ENCODE data around the gene GTF3C6. TPM values are rescaled to one million over a fixed set of nuclear protein-coding genes. Genes with fewer than 3 reads are reported as not detected.

GTF3C6 gene
- total RNA-seq, 4 donors from 2014 or later = 15.7 to 31.4 (median 25.8) TPM

DNA sequence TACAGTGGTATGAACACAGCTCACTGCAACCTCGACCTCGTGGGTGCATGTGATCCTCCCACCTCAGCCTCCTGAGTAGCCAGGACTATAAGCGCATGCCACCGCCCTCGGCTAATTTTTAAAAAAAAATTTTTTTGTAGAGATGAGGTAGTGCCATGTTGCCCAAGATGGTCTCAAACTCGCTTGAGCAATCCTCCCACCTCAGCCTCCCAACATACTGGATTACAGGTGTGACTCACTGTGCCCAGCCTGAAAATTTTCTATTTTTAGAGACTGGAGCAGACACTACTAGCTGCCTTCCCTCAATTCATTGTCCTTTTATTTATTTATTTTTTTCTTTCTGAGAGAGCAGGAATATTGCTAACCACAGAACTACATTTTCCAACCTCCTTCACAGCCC lies 20.3 kb upstream of the GTF3C6 start:
- H3K4me3 ChIP-seq = no peak overlapping the region
- DNase-seq = no peak
- no peaks in the 10 kb centered on the region for H3K36me3 ChIP-seq
- H3K27ac ChIP-seq = no peak overlapping the region
- TF ChIP-seq, protein P1, sequence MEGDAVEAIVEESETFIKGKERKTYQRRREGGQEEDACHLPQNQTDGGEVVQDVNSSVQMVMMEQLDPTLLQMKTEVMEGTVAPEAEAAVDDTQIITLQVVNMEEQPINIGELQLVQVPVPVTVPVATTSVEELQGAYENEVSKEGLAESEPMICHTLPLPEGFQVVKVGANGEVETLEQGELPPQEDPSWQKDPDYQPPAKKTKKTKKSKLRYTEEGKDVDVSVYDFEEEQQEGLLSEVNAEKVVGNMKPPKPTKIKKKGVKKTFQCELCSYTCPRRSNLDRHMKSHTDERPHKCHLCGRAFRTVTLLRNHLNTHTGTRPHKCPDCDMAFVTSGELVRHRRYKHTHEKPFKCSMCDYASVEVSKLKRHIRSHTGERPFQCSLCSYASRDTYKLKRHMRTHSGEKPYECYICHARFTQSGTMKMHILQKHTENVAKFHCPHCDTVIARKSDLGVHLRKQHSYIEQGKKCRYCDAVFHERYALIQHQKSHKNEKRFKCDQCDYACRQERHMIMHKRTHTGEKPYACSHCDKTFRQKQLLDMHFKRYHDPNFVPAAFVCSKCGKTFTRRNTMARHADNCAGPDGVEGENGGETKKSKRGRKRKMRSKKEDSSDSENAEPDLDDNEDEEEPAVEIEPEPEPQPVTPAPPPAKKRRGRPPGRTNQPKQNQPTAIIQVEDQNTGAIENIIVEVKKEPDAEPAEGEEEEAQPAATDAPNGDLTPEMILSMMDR (IDR thresholded peaks at IDR 0.05) = no peak
- TF ChIP-seq POLR2A (IDR thresholded peaks at IDR 0.05) = no peak
- H3K27me3 ChIP-seq = no peaks in the 10 kb centered on the region
- peaks cover 0 to 5% (median 0%) of the 10 kb centered on the region in 4 donors for H3K4me1 ChIP-seq
- no peaks in the 10 kb centered on the region for H3K9me3 ChIP-seq

GRCh38 chr6:110939429-110940200 lies 18.9 kb upstream of the GTF3C6 start:
- H3K27me3 ChIP-seq = no peaks in the 10 kb centered on the region
- no peak for TF ChIP-seq POLR2A (IDR thresholded peaks at IDR 0.05)
- TF ChIP-seq, protein P1 (IDR thresholded peaks at IDR 0.05) = no peak
- H3K27ac ChIP-seq = no peak overlapping the region
- no peaks in the 10 kb centered on the region for H3K4me1 ChIP-seq
- H3K4me3 ChIP-seq = no peak overlapping the region
- H3K9me3 ChIP-seq = no peaks in the 10 kb centered on the region
- DNase-seq = no peak
- H3K36me3 ChIP-seq = no peaks in the 10 kb centered on the region

- Histone ChIP-seq H3K4me1 (no peaks in the 10 kb centered on the region), H3K36me3 (no peaks in the 10 kb centered on the region), H3K27me3 (no peaks in the 10 kb centered on the region), H3K27ac (no peak overlapping the region), H3K4me3 (no peak overlapping the region), H3K9me3 (no peaks in the 10 kb centered on the region)
- no peak for DNase-seq
- TF ChIP-seq POLR2A (IDR thresholded peaks at IDR 0.05) = no peak
- TF ChIP-seq, protein P1 (IDR thresholded peaks at IDR 0.05) = no peak
Observed at GRCh38 chr6:110944681-110945151, 13.8 kb upstream of the GTF3C6 start.

GRCh38 chr6:110946498-110946897 lies 12.0 kb upstream of the GTF3C6 start:
- Histone ChIP-seq H3K9me3 (no peaks in the 10 kb centered on the region), H3K4me3 (no peak overlapping the region), H3K27me3 (no peaks in the 10 kb centered on the region), H3K4me1 (no peaks in the 10 kb centered on the region), H3K27ac (no peak overlapping the region), H3K36me3 (no peaks in the 10 kb centered on the region)
- TF ChIP-seq, protein P1 (IDR thresholded peaks at IDR 0.05) = no peak
- TF ChIP-seq POLR2A (IDR thresholded peaks at IDR 0.05) = no peak
- no peak for DNase-seq

DNA sequence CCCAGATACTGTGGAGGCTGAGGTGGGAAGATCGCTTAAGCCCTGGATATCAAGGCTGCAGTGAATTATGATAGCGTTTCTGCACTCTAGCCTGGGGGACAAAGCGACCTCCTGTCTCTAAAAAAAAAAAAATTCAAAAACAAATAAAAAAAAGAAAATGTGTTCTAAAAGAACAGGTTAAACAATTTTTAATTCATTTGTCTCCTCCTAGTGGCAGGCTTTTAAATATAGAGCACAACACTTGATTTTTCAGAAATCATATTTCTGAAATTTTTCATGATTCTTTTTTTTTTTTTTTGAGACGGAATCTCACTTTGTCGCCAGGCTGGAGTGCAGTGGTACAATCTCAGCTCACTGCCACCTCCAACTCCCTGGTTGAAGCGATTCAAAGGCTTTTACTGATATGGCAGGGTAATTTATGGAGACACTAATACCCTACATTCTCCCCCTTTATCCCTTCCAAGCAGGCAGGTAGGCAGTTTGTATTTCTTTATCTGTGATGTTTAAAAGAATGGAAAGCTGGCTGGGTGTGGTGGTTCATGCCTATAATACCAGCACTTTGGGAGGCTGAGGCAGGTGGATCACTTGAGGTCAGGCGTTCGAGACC lies 8.7 kb upstream of the GTF3C6 start:
- peak in 1 of 3 donors; percentile 3 for DNase-seq
- Histone ChIP-seq H3K36me3 (no peaks in the 10 kb centered on the region), H3K4me1 (no peaks in the 10 kb centered on the region), H3K9me3 (no peaks in the 10 kb centered on the region), H3K4me3 (no peak overlapping the region), H3K27ac (no peak overlapping the region), H3K27me3 (no peaks in the 10 kb centered on the region)
- TF ChIP-seq POLR2A (IDR thresholded peaks at IDR 0.05) = no peak
- TF ChIP-seq, protein P1 (IDR thresholded peaks at IDR 0.05) = peak; percentile 20 to 56 (median 48)
